GM12878 (cell line): ENCODE results near the gene IVL. TPM values are rescaled to one million over a fixed set of nuclear protein-coding genes. Genes with fewer than 3 reads are reported as not detected.

Source experiments
- ATAC-seq: fragments of 200-7000 bp; cut with Tn5 transposase; 3 replicates; pipeline ENCODE4 v1.9.1; 2020; ENCODE audit warnings: mild to moderate bottlenecking, moderate library complexity
- BruUV-seq: library from RNA; stranded (reverse); fragments of 400-500 nt; replicated peaks from 2 replicates; lab custom pipeline; 2021; lab: Mats Ljungman, UMichigan
- CTCF ChIA-PET: fragments of 300-600 bp; sonication (Branson Sonifier 250); formaldehyde crosslinking; extraction: SDS; loops from one replicate; lab custom pipeline; 2021; ENCODE audit warnings: inconsistent platforms; lab: Yijun Ruan, JAX
- POLR2A ChIA-PET: fragments of 350-600 bp; formaldehyde crosslinking; extraction: SDS; loops from one replicate; lab custom pipeline; 2021; ENCODE audit warnings: inconsistent platforms; lab: Charles Lee
- RAD21 ChIA-PET: fragments of 300-600 bp; sonication (Branson Sonifier 250); formaldehyde crosslinking; loops from one replicate; lab custom pipeline; 2023; ENCODE audit warnings: antibody characterized with exemption; ENCODE audit not compliant: unreplicated experiment; lab: Charles Lee
- SMC1A ChIA-PET: fragments of 300-600 bp; sonication (Branson Sonifier 250); formaldehyde crosslinking; loops from one replicate; lab custom pipeline; 2023; ENCODE audit not compliant: unreplicated experiment, uncharacterized antibody; lab: Charles Lee
- DNase-seq: peaks from one replicate; pipeline ENCODE4 v3.0.0-alpha.2; 2011; ENCODE audit warnings: low read depth, low spot score
- FAIRE-seq: peaks from 3 replicates; lab custom pipeline; 2011; peaks lifted over from hg19 to GRCh38; lab: Jason Lieb, UNC
- H2AFZ ChIP-seq: 2 replicates; pipeline ENCODE4 v1.6.0; 2011; ENCODE audit warnings: low read depth, low read length, control low read depth; ENCODE audit not compliant: control insufficient read depth
- H3K27ac ChIP-seq: 2 replicates; pipeline ENCODE4 v1.5.1; 2011; ENCODE audit warnings: control low read depth; ENCODE audit not compliant: control insufficient read depth, insufficient read depth
- H3K27me3 ChIP-seq, 2 experiments: replicated peaks in 1 of 2; 2 replicates each; pipeline versions ENCODE4 v1.6.0 to v1.6.1; 2011; ENCODE audit warnings: low read length in 1 of 2; ENCODE audit not compliant: control insufficient read depth in 2 of 2, insufficient read depth in 2 of 2
- H3K36me3 ChIP-seq, 2 experiments: 2 replicates each; pipeline ENCODE4 v1.5.1; 2011; ENCODE audit warnings: low read length in 1 of 2; ENCODE audit not compliant: control insufficient read depth in 2 of 2, insufficient read depth in 2 of 2
- H3K4me1 ChIP-seq: 2 replicates; pipeline ENCODE4 v1.6.1; 2011; ENCODE audit warnings: mild to moderate bottlenecking, low read length, moderate library complexity, mixed read lengths; ENCODE audit not compliant: control insufficient read depth, insufficient read depth
- H3K4me2 ChIP-seq: 2 replicates; pipeline ENCODE4 v1.6.0; 2011; ENCODE audit warnings: control low read depth; ENCODE audit not compliant: control insufficient read depth, insufficient read depth
- H3K4me3 ChIP-seq: fragments of 200-600 bp; sonication (generic); 2 replicates; pipeline ENCODE4 v1.5.1; 2016
- H3K79me2 ChIP-seq: 2 replicates; pipeline ENCODE4 v1.6.0; 2011; ENCODE audit warnings: low read length; ENCODE audit not compliant: control insufficient read depth, insufficient read depth
- H3K9ac ChIP-seq: 2 replicates; pipeline ENCODE4 v1.8.0; 2011; ENCODE audit warnings: low read length, control low read depth, mixed read lengths; ENCODE audit not compliant: control insufficient read depth, insufficient read depth
- H3K9me3 ChIP-seq: replicated peaks from 3 replicates; pipeline ENCODE4 v1.5.1; 2011; ENCODE audit warnings: mild to moderate bottlenecking, low read length; ENCODE audit not compliant: control insufficient read depth, insufficient read depth
- H4K20me1 ChIP-seq: 2 replicates; pipeline ENCODE4 v1.6.0; 2011; ENCODE audit not compliant: control insufficient read depth, insufficient read depth
- BACH1 ChIP-seq: fragments of 450-650 bp; IDR thresholded peaks from 2 replicates; pipeline ENCODE4 v1.6.1; 2017; ENCODE audit warnings: mild to moderate bottlenecking, borderline replicate concordance
- CHD1 ChIP-seq: IDR thresholded peaks from 2 replicates; pipeline ENCODE4 v1.6.1; 2012; ENCODE audit warnings: low read depth, low read length, improper control_type of control experiment
- EGR1 ChIP-seq, 2 experiments: IDR thresholded peaks; 1 replicate in 1 of 2; 2 replicates in 1 of 2; pipeline ENCODE4 v1.6.1; 2011 to 2012; ENCODE audit warnings: low read depth in 2 of 2, low read length in 2 of 2, borderline replicate concordance in 1 of 2, mild to moderate bottlenecking in 1 of 2, moderate library complexity in 1 of 2
- ETV6 ChIP-seq, 2 experiments: fragments of 450-650 bp in 1 of 2; IDR thresholded peaks in 1 of 2; conservative IDR thresholded peaks in 1 of 2; 2 replicates each; pipeline ENCODE4 v1.6.1; 2014; ENCODE audit warnings: antibody characterized with exemption in 1 of 2, borderline replicate concordance in 1 of 2, low read depth in 1 of 2, mild to moderate bottlenecking in 1 of 2, moderate library complexity in 1 of 2
- HDAC2 ChIP-seq: fragments of 200-600 bp; sonication (generic); IDR thresholded peaks from 2 replicates; pipeline ENCODE4 v1.6.1; 2017
- IKZF1 ChIP-seq: fragments of 450-650 bp; conservative IDR thresholded peaks from 2 replicates; pipeline ENCODE4 v1.6.1; 2017; ENCODE audit warnings: antibody characterized with exemption, mild to moderate bottlenecking
- IRF4 ChIP-seq: IDR thresholded peaks from 2 replicates; pipeline ENCODE4 v1.6.1; 2011; ENCODE audit warnings: low read depth, low read length
- MTA3 ChIP-seq: IDR thresholded peaks from 2 replicates; pipeline ENCODE4 v1.6.1; 2012; ENCODE audit warnings: low read length, inconsistent platforms, borderline replicate concordance
- MYC ChIP-seq: IDR thresholded peaks from 2 replicates; pipeline ENCODE4 v1.6.1; 2011; ENCODE audit warnings: mild to moderate bottlenecking, low read length, moderate library complexity, inconsistent platforms; ENCODE audit not compliant: insufficient read depth, insufficient replicate concordance, insufficient read length, severe bottlenecking
- NR2C2 ChIP-seq: IDR thresholded peaks from 2 replicates; pipeline ENCODE4 v1.6.1; 2011; ENCODE audit warnings: borderline replicate concordance, low read depth; ENCODE audit not compliant: control insufficient read depth, insufficient read length
- RELA ChIP-seq: fragments of 450-650 bp; IDR thresholded peaks from 2 replicates; pipeline ENCODE4 v1.8.0; 2014; ENCODE audit warnings: borderline replicate concordance; ENCODE audit not compliant: partially characterized antibody
- SUPT20H ChIP-seq: IDR thresholded peaks from 2 replicates; pipeline ENCODE4 v1.6.1; 2011; ENCODE audit warnings: low read depth, mild to moderate bottlenecking, low read length, moderate library complexity, borderline replicate concordance; ENCODE audit not compliant: control insufficient read depth
- ZZZ3 ChIP-seq: IDR thresholded peaks from 2 replicates; pipeline ENCODE4 v1.6.1; 2011; ENCODE audit warnings: low read depth; ENCODE audit not compliant: control insufficient read depth, insufficient read length
- WGBS: methylation state at CpG from one replicate; pipeline ENCODE4 v1.1.6; 2016; ENCODE audit warnings: low lambda C conversion rate; ENCODE audit not compliant: insufficient replicate concordance, insufficient coverage; ENCODE audit errors: missing lambda C conversion rate; 5-methylcytosine and 5-hydroxymethylcytosine counted together
- in situ Hi-C: fragments of 300-500 bp; cut with MboI; formaldehyde crosslinking; loops from 9 replicates; pipeline ENCODE4 v1.14.3; 2018; ENCODE audit warnings: mixed read lengths
- intact Hi-C: fragments of 100-400 bp; cut with micrococcal nuclease; formaldehyde crosslinking; loops from one replicate; pipeline ENCODE4 v1.14.2; 2022; ENCODE audit not compliant: unreplicated experiment
- polyA plus RNA-seq, 11 experiments: library from polyadenylated mRNA; depleted of rRNA in 4 of 11; unstranded in 6 of 11; stranded (reverse) in 5 of 11; fragments of >200 nt; fragmentation: Nextera tagmentation in 4 of 11; fragmentation: Illumina TruSeq in 1 of 11; extraction: Ambion mirVana in 4 of 11; extraction: Trizol in 1 of 11; gene quantifications; 1 replicate in 1 of 11; 2 replicates in 10 of 11; pipeline versions ENCODE4 v1.2.1 to v1.2.3, GENCODE V29; 2011 to 2016; ENCODE audit warnings: inconsistent platforms in 2 of 11, missing spikeins in 2 of 11, low read depth in 1 of 11
- total RNA-seq, 4 experiments: library from RNA; depleted of rRNA in 3 of 4; stranded (reverse); fragments of >200 nt in 3 of 4; fragmentation: Illumina TruSeq in 1 of 4; extraction: Trizol in 1 of 4; gene quantifications; 2 replicates each; pipeline versions ENCODE4 v1.2.1 to v1.2.3, GENCODE V29; 2013 to 2021
- TF ChIP-seq, protein P1 (sequence below): IDR thresholded peaks from 2 replicates; pipeline ENCODE4 v1.6.1; 2011; ENCODE audit warnings: borderline replicate concordance, low read depth, mild to moderate bottlenecking, moderate library complexity, low read length; ENCODE audit not compliant: insufficient read depth, poor library complexity, severe bottlenecking
- TF ChIP-seq, protein P2 (sequence below): fragments of 450-650 bp; IDR thresholded peaks from 2 replicates; pipeline ENCODE4 v1.6.1; 2018; ENCODE audit warnings: borderline replicate concordance, mild to moderate bottlenecking; ENCODE audit not compliant: partially characterized antibody

IVL gene
- total and polyA plus RNA-seq, 10 of the 15 experiments (the other 5 are each of a cell fraction or from before 2014, with no cell fraction given): 1.4 to 20.3 (median 13.4) TPM

DNA sequence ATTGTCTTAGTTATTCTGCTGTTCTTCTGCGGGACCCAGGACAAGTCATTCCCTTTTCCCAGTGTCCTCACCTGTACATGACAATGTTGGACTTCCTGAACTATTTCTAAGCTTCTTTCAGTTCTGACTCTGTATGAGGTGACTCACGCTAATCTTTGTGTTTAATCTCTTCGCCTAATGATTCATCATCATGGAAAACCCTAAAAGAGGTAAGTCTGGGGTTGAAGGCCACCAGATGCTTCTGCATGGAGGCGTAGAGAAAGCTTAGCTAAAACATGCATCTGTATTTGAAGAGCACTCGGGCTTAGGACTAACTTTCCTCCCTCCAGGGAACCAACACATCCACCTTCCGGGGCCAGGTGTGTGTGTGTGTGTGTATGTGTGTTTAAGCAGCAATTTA, 46.1 kb downstream of the IVL start:
- no peaks in the 10 kb centered on the region for H4K20me1 ChIP-seq
- no peak overlapping the region for H3K4me3 ChIP-seq
- ATAC-seq (no peak), FAIRE-seq (no peak), DNase-seq (no peak)
- WGBS: 3% methylated on average over 6 of the region's 6 CpGs
- H2AFZ ChIP-seq: no peak overlapping the region
- POLR2A ChIA-PET: interaction anchor here (0.6 kb wide), 1 partner anchor 1173 kb away, joined by 6 read pairs; no protein-coding TSS in a partner anchor
- SMC1A ChIA-PET: no interaction called here
- CTCF ChIA-PET: interaction anchor here (1.5 kb wide), 1 partner anchor 238 kb away, joined by 6 read pairs; no protein-coding TSS in a partner anchor
- H3K79me2 ChIP-seq: no peaks in the 10 kb centered on the region
- in situ Hi-C loops (no loop called here), intact Hi-C loops (no loop called here)
- no TSS peak for BruUV-seq
- peaks cover 0 to 2% of the 10 kb centered on the region in 2 experiments; a peak in 2 of 4 replicates for H3K27me3 ChIP-seq
- no peaks in the 10 kb centered on the region for H3K9me3 ChIP-seq
- H3K4me1 ChIP-seq: no peaks in the 10 kb centered on the region
- RAD21 ChIA-PET: interaction anchor here (0.9 kb wide), 1 partner anchor 11 kb away, joined by 3 read pairs; no protein-coding TSS in a partner anchor
- no peaks in the 10 kb centered on the region for H3K36me3 ChIP-seq
- H3K27ac ChIP-seq: no peak overlapping the region
- H3K4me2 ChIP-seq: no peak overlapping the region
- TF ChIP-seq ZZZ3 (no peak), IRF4 (no peak), CHD1 (no peak), MYC (no peak), SUPT20H (no peak), MTA3 (no peak), RELA (no peak), BACH1 (no peak), EGR1 (IDR thresholded peaks at IDR 0.05; ENCODE audit: borderline replicate concordance in 1 of 2, low read depth in 2 of 2, low read length in 2 of 2) (no peak), HDAC2 (no peak), ETV6 (conservative IDR thresholded peaks at IDR 0.05 in 1 of 2, IDR thresholded peaks at IDR 0.05 in 1 of 2; ENCODE audit: borderline replicate concordance in 1 of 2, low read depth in 1 of 2) (no peak), IKZF1 (no peak), NR2C2 (no peak)
- TF ChIP-seq, protein P1, sequence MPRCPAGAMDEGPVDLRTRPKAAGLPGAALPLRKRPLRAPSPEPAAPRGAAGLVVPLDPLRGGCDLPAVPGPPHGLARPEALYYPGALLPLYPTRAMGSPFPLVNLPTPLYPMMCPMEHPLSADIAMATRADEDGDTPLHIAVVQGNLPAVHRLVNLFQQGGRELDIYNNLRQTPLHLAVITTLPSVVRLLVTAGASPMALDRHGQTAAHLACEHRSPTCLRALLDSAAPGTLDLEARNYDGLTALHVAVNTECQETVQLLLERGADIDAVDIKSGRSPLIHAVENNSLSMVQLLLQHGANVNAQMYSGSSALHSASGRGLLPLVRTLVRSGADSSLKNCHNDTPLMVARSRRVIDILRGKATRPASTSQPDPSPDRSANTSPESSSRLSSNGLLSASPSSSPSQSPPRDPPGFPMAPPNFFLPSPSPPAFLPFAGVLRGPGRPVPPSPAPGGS: no peak
- TF ChIP-seq, protein P2, sequence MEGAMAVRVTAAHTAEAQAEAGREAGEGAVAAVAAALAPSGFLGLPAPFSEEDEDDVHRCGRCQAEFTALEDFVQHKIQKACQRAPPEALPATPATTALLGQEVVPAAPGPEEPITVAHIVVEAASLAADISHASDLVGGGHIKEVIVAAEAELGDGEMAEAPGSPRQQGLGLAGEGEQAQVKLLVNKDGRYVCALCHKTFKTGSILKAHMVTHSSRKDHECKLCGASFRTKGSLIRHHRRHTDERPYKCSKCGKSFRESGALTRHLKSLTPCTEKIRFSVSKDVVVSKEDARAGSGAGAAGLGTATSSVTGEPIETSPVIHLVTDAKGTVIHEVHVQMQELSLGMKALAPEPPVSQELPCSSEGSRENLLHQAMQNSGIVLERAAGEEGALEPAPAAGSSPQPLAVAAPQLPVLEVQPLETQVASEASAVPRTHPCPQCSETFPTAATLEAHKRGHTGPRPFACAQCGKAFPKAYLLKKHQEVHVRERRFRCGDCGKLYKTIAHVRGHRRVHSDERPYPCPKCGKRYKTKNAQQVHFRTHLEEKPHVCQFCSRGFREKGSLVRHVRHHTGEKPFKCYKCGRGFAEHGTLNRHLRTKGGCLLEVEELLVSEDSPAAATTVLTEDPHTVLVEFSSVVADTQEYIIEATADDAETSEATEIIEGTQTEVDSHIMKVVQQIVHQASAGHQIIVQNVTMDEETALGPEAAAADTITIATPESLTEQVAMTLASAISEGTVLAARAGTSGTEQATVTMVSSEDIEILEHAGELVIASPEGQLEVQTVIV: no peak
- H3K9ac ChIP-seq: no peak overlapping the region
